GM19438 (cell line): Measurements from ENCODE around the gene TMUB2.

Experiments
- ATAC-seq: cut with Tn5 transposase; IDR thresholded peaks from one replicate; pipeline ENCODE4 v1.9.1; 2021; ENCODE audit warnings: low read depth; ENCODE audit not compliant: unreplicated experiment

TMUB2 gene

GRCh38 chr17:44200478-44201155, 13.8 kb downstream of the TMUB2 start:
- ATAC-seq: no peak

- ATAC-seq: no peak
Observed at GRCh38 chr17:44202756-44203155, 16.0 kb downstream of the TMUB2 start.

GRCh38 chr17:44203731-44204440, 17.1 kb downstream of the TMUB2 start:
- ATAC-seq: no peak

GRCh38 chr17:44204441-44204882, 17.7 kb downstream of the TMUB2 start:
- ATAC-seq: no peak

GRCh38 chr17:44205962-44206824, 19.4 kb downstream of the TMUB2 start:
- no peak for ATAC-seq

GRCh38 chr17:44206825-44207155, 20.0 kb downstream of the TMUB2 start:
- no peak for ATAC-seq

DNA sequence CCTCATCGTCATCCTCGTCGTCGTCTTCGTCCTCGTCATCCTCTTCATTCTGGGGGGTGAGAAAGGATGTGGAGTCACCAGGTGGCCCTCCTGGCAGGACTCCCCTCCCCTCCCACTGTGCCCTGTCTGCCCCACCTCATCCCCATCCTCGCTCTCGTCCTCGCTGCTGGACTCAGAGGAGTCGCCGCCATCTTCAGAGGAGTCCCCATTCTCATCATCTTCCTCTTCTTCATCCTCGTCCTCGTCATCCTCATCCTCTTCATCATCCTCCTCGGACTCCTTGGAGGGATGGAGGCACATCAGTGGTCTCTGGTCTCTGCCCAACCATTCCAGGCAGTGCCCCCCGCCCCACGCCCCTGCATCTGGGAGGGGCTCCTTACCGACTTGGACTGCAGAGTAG, 20.5 kb downstream of the TMUB2 start:
- ATAC-seq: no peak

DNA sequence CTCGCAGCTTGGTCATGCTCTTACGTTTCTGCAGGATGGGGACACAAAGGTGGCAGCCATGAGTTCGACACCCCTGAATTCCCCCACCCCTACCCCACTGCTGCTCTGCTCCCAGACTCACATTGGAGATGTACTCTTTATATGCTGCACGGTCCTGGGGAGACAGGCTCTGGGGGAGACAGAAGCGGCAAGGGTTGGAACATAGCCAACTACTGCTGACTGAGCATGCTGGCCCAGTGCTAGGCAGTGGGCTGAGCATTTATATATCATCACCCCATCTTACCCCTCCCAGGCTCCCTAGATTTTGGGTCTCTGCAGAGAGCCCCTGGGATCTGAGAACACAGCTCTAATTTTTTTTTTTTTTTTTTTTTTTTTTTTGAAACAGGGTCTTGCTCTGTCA, 21.0 kb downstream of the TMUB2 start:
- ATAC-seq: no peak

DNA sequence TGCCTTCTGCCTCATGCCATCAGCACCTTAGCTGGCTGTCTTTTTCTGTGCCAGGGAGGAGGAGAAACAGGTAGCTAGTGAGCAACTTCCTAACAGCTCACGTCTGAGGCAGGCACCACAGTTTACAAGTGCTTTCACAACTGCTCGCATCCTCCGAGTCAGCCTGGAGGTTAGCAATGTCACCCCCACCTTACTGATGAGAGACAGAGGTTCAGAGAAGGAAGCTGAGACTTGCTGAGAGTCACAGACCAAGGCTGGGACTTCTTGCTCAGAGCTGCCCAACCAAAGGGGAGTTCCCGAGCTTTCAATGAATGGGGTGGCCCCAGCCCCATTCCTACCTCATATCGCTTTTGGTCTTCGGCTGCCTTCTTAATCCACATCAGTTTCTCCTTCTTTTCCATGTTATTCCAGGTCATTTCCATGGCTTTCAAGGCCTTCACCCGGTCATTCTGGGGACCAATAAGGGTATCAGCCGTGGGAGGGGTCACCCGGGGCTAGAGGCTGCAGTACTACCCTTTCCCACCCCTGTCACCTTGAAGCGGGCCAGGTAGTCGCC, 23.1 kb downstream of the TMUB2 start:
- no peak for ATAC-seq

DNA sequence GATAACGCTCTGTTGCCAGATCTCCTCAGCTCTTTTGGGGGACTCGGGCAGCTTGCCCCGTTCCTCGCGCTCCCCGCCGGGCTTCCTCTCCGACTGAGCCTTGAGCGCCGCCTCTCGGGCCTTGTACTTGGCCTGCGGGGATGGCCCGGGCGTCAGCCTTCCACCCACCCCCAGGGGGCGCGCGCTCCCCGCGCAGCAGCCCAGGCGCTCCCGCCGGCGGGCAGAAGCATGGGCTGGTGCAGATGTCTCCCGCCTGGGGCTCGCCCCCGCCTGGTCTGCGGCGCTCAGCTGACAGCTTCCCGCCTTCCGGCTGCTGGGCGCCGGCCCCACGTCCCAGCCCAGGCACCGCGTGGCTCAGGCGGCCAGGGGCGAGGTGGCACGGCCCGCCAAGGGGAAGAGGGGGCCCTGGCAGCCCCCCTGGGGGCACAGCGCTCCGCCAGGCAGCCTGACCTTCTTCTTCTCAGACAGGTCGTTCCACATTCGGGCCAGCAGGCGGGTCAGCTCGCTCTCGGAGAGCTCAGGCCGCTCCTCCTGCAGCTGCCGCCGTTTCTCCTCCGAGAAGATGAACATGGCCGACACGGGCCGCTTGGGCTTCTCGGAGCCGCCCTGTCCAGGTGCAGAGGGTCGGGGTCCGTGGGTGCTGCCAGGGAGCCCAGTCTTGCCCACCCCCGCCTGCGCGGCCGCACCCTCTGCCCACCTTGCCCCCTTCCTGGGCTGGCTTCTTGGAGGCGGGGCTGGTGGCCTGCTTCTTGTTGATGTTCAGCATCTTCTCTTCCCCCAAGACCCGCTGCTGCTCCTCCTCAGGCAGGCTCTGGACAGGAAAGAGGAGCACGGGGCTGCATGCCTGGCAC, 23.8 kb downstream of the TMUB2 start:
- ATAC-seq: peak; percentile 69

GRCh38 chr17:44211281-44212265, 24.8 kb downstream of the TMUB2 start:
- no peak for ATAC-seq

GRCh38 chr17:44212507-44213402, 26.0 kb downstream of the TMUB2 start:
- no peak for ATAC-seq

DNA sequence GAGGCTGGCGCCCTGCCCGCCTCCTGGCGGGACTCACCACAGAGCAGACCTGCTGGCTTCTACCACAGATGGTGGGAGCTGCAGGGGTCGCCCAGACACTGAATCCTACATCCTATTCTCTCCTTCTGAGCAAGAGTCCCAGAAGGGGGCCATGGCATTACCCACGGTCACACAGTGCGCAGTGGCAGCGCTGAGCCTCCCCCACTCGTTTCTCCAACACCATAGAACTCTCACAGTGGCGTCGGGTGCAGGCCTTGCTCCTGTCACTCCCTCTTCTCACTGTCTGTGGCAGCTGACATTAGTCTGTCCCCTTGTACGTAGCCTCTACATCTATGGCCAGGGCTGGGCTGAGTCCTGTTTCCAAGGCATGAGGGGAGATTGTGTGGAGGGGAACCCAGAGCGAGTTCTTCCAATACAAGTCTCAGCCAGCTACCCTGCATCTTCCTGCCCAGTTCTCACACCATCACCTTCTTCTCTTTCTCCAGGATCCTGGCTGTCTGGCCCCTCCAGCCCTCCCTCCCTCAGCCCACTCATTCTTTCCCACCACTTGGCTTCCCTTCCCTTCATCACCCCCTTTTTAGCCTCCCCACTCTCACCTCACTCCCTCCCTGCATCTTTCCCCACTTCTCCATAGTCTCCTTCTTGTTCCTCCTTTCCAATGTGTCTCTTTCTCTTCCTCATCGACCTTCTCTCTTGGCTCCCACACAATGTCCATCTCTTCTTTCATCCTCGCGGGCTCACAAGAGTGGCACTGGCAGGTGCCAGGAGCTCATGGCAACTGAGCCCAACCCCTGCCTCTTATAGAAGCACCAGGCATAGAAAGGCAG, 26.8 kb downstream of the TMUB2 start:
- no peak for ATAC-seq

DNA sequence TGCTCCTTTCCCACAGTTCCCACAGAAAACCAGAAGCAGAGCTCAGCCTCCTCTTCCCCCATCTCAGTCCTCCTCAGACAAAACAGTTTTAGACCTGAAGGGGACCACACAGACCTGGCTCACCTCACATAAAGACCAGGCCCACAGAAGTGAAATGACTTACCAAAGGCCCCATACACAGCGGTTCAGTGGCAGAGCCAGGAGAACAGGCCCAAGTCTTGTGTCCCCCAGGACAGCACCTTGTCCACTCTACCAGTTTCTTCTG, 27.4 kb downstream of the TMUB2 start:
- no peak for ATAC-seq

DNA sequence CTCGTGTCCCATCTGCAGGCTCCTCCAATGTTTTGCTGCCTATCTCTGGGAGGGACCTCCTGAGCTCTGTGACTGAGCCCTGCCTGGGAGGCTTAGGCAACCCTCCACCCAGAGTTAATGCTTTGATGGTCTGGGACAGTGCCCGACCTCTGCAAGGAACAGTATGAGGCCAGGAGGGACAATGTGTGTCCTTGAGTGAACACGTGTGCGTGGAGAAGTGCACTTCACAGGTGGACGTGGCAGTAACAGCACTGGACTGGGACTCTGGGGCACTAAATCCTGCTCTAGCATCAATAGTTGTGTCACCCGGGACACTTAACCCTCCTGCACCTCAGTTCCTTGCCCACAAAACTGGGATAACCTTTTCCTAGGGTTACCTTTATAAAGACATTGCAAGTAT, 28.1 kb downstream of the TMUB2 start:
- ATAC-seq: no peak

- ATAC-seq: no peak
Observed at GRCh38 chr17:44216173-44216572, 29.4 kb downstream of the TMUB2 start.

GRCh38 chr17:44216694-44217093, 29.9 kb downstream of the TMUB2 start:
- ATAC-seq: no peak
